ENCODE data around the gene OPTC.

DNA sequence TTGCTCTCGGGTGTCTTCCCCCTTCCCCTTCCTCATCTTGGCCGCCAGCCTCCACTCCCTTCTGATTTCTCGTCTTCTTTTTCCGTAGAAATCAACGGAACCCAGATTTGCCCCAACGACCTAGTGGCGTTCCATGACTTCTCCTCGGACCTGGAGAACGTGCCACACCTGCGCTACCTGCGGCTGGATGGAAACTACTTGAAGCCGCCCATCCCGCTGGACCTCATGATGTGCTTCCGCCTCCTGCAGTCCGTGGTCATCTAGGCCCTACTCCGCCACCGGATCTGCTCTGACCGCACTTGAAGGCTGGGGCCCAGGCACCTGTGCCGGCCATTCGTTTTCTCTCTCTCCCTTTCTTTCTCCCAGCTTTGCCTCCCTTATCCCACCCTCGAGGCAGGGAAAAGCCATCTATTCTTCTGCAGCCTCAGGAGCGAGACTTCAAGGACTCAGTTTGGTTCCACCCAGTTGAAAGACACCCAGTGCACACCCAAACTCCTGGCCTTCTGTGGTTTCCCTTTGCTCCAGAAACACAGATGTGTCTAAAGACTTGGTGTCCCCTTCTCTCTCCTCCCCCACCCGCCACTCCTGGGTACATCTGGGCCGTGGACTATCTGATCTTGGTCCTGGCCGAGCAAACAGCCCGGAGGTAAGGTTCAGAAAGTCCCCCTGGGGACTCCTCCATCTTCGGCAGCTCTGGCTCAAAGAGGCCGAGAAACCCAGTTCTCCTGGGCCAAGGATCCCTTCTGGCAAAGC is 7.2 kb upstream of the OPTC start:
- TF ChIP-seq, protein P1, sequence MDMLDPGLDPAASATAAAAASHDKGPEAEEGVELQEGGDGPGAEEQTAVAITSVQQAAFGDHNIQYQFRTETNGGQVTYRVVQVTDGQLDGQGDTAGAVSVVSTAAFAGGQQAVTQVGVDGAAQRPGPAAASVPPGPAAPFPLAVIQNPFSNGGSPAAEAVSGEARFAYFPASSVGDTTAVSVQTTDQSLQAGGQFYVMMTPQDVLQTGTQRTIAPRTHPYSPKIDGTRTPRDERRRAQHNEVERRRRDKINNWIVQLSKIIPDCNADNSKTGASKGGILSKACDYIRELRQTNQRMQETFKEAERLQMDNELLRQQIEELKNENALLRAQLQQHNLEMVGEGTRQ (IDR thresholded peaks at IDR 0.05; ENCODE audit: low read length): no peak
- TF ChIP-seq, protein P2, sequence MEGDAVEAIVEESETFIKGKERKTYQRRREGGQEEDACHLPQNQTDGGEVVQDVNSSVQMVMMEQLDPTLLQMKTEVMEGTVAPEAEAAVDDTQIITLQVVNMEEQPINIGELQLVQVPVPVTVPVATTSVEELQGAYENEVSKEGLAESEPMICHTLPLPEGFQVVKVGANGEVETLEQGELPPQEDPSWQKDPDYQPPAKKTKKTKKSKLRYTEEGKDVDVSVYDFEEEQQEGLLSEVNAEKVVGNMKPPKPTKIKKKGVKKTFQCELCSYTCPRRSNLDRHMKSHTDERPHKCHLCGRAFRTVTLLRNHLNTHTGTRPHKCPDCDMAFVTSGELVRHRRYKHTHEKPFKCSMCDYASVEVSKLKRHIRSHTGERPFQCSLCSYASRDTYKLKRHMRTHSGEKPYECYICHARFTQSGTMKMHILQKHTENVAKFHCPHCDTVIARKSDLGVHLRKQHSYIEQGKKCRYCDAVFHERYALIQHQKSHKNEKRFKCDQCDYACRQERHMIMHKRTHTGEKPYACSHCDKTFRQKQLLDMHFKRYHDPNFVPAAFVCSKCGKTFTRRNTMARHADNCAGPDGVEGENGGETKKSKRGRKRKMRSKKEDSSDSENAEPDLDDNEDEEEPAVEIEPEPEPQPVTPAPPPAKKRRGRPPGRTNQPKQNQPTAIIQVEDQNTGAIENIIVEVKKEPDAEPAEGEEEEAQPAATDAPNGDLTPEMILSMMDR (IDR thresholded peaks at IDR 0.05; ENCODE audit: control extremely low read depth in 1 of 3, insufficient read depth in 1 of 3, low read depth in 1 of 3, low read length in 3 of 3): no peak
- TF ChIP-seq CBX8 (IDR thresholded peaks at IDR 0.05; ENCODE audit: borderline replicate concordance, low read depth, low read length) (no peak), EZH2 (IDR thresholded peaks at IDR 0.05; ENCODE audit: low read depth, low read length, severe bottlenecking) (no peak), POLR2AphosphoS5 (IDR thresholded peaks at IDR 0.05; ENCODE audit: low read depth, low read length) (no peak), KDM5A (IDR thresholded peaks at IDR 0.05; ENCODE audit: low read length) (no peak), KDM1A (IDR thresholded peaks at IDR 0.05; ENCODE audit: borderline replicate concordance, low read length) (no peak), CEBPB (IDR thresholded peaks at IDR 0.05; ENCODE audit: low read depth, low read length) (no peak), RFX5 (IDR thresholded peaks at IDR 0.05; ENCODE audit: borderline replicate concordance, low read depth, low read length) (no peak), HDAC2 (IDR thresholded peaks at IDR 0.05; ENCODE audit: borderline replicate concordance in 1 of 2, low read depth in 2 of 2, low read length in 2 of 2) (no peak), GABPA (IDR thresholded peaks at IDR 0.05; ENCODE audit: borderline replicate concordance, insufficient read depth, low read length) (no peak), POLR2A (IDR thresholded peaks at IDR 0.05; ENCODE audit: control extremely low read depth in 1 of 2, low read depth in 2 of 2, low read length in 2 of 2) (no peak)
